GM10248 (cell line): ENCODE data around the gene NCOA3.

Experiments used
- CTCF ChIA-PET: fragments of 300-600 bp; sonication (Branson Sonifier 250); formaldehyde crosslinking; extraction: SDS; loops from one replicate; lab custom pipeline; 2021; ENCODE audit warnings: antibody characterized with exemption; lab: Yijun Ruan, JAX
- POLR2A ChIA-PET: fragments of 350-650 bp; sonication (Branson Sonifier 250); formaldehyde crosslinking; extraction: SDS; loops from one replicate; lab custom pipeline; 2020; ENCODE audit warnings: antibody characterized with exemption; lab: Yijun Ruan, JAX
- DNase-seq: peaks from one replicate; pipeline ENCODE4 v3.0.0; 2012; ENCODE audit errors: extremely low spot score
- TF ChIP-seq, protein P1 (sequence below): IDR thresholded peaks from 2 replicates; pipeline ENCODE4 v1.5.1; 2012; ENCODE audit warnings: mild to moderate bottlenecking, low read depth; ENCODE audit errors: extremely low read depth, missing control alignments, control extremely low read depth

Gene NCOA3

DNA sequence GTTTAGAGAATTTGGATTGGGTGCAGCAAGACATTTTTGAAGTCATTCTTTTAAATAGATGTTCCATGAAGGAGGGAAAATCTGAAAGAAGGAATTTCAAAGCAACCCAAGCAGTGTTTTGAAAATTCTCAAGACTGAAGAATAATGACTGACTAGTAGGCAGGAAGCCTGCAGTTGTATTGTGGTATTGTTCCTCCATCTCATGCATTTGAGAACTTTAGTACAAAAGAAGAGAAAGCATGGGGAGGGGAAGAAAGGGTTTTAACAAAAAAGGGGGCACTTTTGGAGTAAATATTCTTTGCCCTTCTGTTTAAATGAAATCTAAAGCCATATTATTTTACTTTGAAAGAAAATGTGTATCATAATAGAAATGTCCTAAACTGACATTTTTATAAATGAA lies 6.6 kb downstream of the NCOA3 start:
- no peak for DNase-seq
- CTCF ChIA-PET: interaction anchor here (0.6 to 3.2 kb wide), 4 partner anchors 21 to 124 kb away, joined by 3 to 10 read pairs (median 3); no protein-coding TSS in a partner anchor
- POLR2A ChIA-PET: no interaction called here
- TF ChIP-seq, protein P1, sequence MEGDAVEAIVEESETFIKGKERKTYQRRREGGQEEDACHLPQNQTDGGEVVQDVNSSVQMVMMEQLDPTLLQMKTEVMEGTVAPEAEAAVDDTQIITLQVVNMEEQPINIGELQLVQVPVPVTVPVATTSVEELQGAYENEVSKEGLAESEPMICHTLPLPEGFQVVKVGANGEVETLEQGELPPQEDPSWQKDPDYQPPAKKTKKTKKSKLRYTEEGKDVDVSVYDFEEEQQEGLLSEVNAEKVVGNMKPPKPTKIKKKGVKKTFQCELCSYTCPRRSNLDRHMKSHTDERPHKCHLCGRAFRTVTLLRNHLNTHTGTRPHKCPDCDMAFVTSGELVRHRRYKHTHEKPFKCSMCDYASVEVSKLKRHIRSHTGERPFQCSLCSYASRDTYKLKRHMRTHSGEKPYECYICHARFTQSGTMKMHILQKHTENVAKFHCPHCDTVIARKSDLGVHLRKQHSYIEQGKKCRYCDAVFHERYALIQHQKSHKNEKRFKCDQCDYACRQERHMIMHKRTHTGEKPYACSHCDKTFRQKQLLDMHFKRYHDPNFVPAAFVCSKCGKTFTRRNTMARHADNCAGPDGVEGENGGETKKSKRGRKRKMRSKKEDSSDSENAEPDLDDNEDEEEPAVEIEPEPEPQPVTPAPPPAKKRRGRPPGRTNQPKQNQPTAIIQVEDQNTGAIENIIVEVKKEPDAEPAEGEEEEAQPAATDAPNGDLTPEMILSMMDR: no peak

DNA sequence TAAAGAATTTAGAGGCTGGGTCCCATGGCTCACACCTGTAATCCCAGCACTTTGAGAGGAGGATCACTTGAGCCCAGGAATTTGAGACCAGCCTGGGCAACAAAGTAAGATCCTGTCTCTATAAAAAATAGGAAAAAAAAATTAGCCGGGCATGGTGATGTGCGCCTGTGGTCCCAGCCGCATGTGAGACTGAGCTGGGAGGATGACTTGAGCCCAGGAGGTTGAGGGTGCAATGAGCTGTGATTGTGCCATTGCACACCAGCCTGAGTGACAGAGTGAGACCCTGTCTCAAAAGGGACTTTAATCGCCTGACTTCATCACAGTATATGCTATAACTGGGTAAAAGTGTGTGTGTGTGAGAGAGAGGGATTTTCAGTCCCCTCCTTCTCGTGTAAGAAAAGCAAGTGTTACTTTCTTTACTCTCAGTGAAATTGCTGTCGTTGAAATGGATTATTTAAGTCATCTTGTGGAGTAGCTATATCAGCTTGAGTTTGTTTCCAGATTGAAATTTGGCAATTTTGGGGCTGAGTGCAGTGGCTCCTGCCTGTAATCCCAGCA lies 7.5 kb downstream of the NCOA3 start:
- POLR2A ChIA-PET: no interaction called here

DNA sequence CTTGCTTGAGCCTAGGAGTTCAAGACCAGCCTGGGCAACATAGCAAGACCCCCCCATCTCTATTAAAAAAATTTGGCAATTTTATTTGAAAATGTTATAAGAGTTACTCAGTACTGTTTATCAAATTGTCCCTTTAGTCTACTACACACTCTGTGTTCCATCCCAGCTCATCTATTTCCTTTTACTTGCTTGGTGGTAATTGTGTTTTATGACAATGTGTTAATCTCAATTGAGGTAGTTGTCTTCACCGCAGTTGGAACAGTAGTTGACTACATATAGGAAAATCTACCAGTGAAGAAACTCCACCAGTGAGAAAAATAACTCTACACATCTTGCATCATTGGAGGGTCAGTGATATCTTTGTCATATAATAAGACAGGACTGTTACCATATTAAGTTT lies 8.0 kb downstream of the NCOA3 start:
- ChIA-PET POLR2A (no interaction called here), CTCF (interaction anchor here (0.7 to 3.2 kb wide), 8 partner anchors 8 to 126 kb away, joined by 3 to 10 read pairs (median 4); partner anchors contain the start of gene NCOA3)
- no peak for DNase-seq
- TF ChIP-seq, protein P1: no peak

More for the DNA sequence above, 7.5 kb downstream of the NCOA3 start:
- no peak for DNase-seq
- CTCF ChIA-PET: interaction anchor here (0.7 to 3.2 kb wide), 8 partner anchors 8 to 125 kb away, joined by 3 to 10 read pairs (median 4); partner anchors contain the start of gene NCOA3
- TF ChIP-seq, protein P1: no peak

GRCh38 chr20:47515843-47516242 lies 14.2 kb downstream of the NCOA3 start:
- ChIA-PET CTCF (interaction anchor here (1.1 kb wide), 1 partner anchor 17 kb away, joined by 3 read pairs; no protein-coding TSS in a partner anchor), POLR2A (no interaction called here)
- TF ChIP-seq, protein P1: no peak
- DNase-seq: no peak

DNA sequence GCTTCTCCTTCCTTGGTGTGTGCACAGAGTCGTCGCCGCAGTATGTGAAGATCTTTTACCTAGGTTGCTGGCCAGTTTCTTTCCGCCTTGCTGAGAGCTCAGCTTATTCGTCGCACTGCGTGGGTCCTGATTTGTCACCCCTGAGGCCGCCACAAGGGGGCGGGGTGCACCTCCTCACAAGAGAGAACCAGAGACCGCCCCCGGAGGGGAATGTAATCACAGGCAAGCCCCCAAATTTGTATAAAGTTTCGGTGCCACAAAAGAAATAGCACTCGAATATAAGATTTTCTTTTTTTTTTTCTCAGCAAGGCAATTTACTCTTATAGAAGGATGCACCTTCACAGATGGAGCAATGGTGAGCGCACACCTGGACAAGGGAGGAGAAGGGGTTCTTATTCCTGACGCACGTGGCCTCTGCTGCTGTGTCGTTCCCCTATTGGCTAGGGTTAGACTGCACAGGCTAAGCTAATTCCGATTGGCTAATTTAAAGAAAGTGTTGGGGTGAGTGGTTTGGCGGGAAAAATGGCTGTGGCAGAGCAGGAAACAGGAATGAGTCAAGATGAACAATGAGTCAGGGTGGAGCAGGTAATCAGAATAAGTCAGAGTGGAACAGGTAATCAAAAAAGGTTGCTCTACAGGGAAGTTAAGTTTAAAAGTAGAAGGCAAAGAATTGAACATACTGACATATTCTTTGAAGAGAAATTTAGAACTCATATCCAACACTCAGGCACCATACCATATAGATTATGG lies 19.5 kb downstream of the NCOA3 start:
- ChIA-PET CTCF (no interaction called here), POLR2A (no interaction called here)
- DNase-seq: no peak
- TF ChIP-seq, protein P1: no peak

DNA sequence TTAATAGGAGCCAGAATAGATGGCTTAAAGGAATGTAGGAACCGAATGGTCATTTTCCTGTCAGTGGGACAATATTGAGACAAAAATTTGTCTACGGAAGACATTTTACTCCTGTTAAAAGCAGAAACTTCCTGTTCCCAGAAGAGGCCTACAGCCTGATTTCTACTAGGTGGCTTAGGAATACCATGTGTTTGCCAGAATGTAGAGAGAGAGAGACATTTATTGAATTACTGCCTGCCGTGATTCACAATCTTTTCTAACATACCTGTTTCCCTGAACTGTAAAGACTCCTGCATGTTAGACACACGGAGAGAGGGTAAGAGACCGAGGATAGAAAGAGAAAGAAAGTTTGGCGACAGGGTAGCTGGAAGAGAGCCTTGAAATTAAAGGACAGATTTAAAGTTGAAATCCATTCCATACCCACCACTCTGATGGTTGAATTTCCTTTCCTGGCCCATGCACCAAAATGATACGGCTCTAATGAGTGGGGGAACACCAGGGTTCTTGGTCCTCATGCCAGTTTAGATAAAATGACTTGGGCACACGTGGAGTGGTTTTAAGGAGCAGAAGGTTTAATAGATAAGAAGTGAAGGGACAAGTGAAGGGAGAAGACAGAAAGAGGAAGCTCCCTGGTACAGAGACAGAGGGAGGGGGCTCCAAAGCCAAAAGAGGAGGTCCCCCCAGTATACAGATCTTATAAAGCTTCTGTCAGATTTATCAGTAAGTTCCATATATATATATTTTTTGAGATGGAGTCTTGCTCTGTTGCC lies 22.5 kb downstream of the NCOA3 start:
- CTCF ChIA-PET: no interaction called here
- DNase-seq: no peak
- TF ChIP-seq, protein P1: no peak
- POLR2A ChIA-PET: no interaction called here
